ENCODE data around the gene IPO4.

IPO4 gene

DNA sequence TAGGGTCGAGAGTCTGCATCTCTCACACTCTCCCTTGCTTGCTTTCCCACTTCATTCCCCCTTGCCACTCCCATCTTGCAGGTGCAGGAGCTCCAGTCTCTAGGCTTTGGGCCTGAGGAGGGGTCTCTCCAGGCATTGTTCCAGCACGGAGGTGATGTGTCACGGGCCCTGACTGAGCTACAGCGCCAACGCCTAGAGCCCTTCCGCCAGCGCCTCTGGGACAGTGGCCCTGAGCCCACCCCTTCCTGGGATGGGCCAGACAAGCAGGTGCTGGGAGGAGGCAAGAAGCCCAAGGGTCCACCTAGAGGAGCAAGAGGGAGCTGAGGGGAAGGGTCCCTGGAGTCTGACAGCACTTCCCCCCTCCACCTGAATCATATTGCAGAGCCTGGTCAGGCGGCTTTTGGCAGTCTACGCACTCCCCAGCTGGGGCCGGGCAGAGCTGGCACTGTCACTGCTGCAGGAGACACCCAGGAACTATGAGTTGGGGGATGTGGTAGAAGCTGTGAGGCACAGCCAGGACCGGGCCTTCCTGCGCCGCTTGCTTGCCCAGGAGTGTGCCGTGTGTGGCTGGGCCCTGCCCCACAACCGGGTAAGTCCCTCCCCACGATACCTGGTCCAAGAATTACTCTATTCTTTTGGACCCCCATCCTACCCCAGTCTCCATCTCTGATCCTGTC is 37.1 kb downstream of the IPO4 start:
- Histone ChIP-seq H3K27me3 (no peaks in the 10 kb centered on the region), H4K20me1 (peaks cover 4 to 52% (median 41%) of the 10 kb centered on the region in 11 experiments; a peak in 18 of 22 replicates), H3K9ac (peak overlapping the region in 2 of 11 experiments; percentile 1 to 10; a peak in 1 of 22 replicates), H3K36me3 (peaks cover 72 to 84% (median 79%) of the 10 kb centered on the region in 11 experiments), H3K9me3 (replicated peaks in 1 of 11) (no peaks in the 10 kb centered on the region), H3K4me3 (no peak overlapping the region), H3K4me1 (peaks cover 14 to 48% (median 30%) of the 10 kb centered on the region in 10 experiments), H3K27ac (no peak overlapping the region), H3K4me2 (no peak overlapping the region)
- TF ChIP-seq Cebpa-rat (IDR thresholded peaks at IDR 0.05) = no peak

DNA sequence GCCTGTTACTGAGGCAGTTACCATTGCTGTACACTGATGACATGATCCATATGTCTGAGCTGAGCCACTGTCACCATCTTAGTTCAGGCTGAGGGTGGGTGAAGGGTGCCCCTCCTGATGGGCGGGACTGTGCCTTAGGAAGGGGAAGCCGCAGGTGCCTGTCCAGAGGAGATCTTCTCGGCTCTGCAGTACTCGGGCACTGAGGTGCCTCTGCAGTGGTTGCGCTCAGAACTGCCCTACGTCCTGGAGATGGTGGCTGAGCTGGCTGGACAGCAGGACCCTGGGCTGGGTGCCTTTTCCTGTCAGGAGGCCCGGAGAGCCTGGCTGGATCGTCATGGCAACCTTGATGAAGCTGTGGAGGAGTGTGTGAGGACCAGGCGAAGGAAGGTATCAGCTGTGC is 37.6 kb downstream of the IPO4 start:
- H3K27me3 ChIP-seq = no peaks in the 10 kb centered on the region
- peaks cover 4 to 52% (median 41%) of the 10 kb centered on the region in 11 experiments; a peak in 18 of 22 replicates for H4K20me1 ChIP-seq
- no peak overlapping the region for H3K27ac ChIP-seq
- H3K9ac ChIP-seq = 0 out of 22 replicates have a peak overlapping the region, but pooled peaks of 1 of the 11 experiments have one; percentile 1
- no peak overlapping the region for H3K4me2 ChIP-seq
- no peaks in the 10 kb centered on the region for H3K9me3 ChIP-seq (replicated peaks in 1 of 11)
- no peak for TF ChIP-seq Cebpa-rat (IDR thresholded peaks at IDR 0.05)
- H3K4me3 ChIP-seq = no peak overlapping the region
- peaks cover 15 to 48% (median 31%) of the 10 kb centered on the region in 10 experiments for H3K4me1 ChIP-seq
- peaks cover 66 to 78% (median 74%) of the 10 kb centered on the region in 11 experiments for H3K36me3 ChIP-seq

DNA sequence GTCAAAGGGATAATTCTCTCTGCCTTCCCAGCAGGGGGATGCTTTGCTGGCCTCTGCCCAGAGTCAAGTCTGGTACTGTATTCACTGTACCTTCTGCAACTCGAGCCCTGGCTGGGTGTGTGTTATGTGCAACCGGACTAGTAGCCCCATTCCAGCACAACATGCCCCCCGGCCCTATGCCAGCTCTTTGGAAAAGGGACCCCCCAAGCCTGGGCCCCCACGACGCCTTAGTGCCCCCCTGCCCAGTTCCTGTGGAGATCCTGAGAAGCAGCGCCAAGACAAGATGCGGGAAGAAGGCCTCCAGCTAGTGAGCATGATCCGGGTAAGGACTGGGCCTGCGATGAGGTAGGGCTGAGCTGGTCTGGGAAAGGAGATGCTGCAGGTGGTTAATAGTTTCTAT is 38.0 kb downstream of the IPO4 start:
- peaks cover 62 to 74% (median 70%) of the 10 kb centered on the region in 11 experiments for H3K36me3 ChIP-seq
- H3K4me3 ChIP-seq = no peak overlapping the region
- H3K27me3 ChIP-seq = no peaks in the 10 kb centered on the region
- H3K9me3 ChIP-seq (replicated peaks in 1 of 11) = no peaks in the 10 kb centered on the region
- H3K4me2 ChIP-seq = 0 out of 22 replicates have a peak overlapping the region, but pooled peaks of 1 of the 11 experiments have one; percentile 99
- TF ChIP-seq Cebpa-rat (IDR thresholded peaks at IDR 0.05) = no peak
- H3K4me1 ChIP-seq = peaks cover 19 to 50% (median 33%) of the 10 kb centered on the region in 10 experiments
- peaks cover 4 to 50% (median 41%) of the 10 kb centered on the region in 11 experiments; a peak in 18 of 22 replicates for H4K20me1 ChIP-seq
- H3K9ac ChIP-seq = peak overlapping the region in 5 of 11 experiments; percentile 32 to 92 (median 43); a peak in 3 of 22 replicates
- no peak overlapping the region for H3K27ac ChIP-seq

DNA sequence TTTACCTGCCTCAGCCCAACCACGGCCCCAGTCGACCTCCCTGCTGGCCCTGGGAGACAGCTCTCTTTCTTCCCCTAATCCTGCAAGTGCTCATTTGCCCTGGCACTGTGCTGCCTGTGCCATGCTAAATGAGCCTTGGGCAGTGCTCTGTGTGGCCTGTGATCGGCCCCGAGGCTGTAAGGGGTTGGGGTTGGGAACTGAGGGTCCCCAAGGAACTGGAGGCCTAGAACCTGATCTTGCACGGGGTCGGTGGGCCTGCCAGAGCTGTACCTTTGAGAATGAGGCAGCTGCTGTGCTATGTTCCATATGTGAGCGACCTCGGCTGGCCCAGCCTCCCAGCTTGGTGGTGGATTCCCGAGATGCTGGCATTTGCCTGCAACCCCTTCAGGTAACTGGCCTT is 38.6 kb downstream of the IPO4 start:
- no peak for TF ChIP-seq Cebpa-rat (IDR thresholded peaks at IDR 0.05)
- H3K36me3 ChIP-seq = peaks cover 57 to 73% (median 65%) of the 10 kb centered on the region in 11 experiments

DNA sequence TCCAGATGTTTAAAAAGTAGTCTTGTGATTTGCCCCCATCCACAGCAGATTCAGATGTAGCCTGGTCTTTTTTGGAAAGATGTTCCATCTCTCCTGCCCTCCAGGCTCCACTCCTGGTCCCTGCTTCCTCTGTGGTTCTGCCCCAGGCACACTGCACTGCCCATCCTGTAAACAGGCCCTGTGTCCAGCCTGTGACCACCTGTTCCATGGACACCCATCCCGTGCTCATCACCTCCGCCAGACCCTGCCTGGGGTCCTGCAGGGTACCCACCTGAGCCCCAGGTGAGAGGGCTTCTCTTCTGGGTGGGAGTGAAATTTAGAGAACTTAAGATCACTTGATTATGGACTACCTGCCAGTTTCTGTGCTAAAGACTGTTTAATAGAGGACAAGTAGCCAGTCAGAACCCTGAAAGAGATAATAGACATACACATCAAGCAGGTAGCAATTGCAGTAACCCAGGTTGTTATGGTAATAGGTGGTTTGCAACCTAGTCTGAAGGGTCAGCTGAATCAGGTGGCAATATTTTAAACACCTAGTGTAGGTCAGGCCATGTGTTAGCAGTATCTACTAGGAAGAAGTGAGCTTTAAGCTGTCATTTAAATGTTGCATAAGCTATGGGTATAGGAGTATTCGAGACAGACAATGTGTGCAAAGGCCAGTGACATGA is 39.2 kb downstream of the IPO4 start:
- Histone ChIP-seq H3K9me3 (replicated peaks in 1 of 11) (no peaks in the 10 kb centered on the region), H4K20me1 (peaks cover 4 to 53% (median 41%) of the 10 kb centered on the region in 11 experiments; a peak in 18 of 22 replicates), H3K27me3 (no peaks in the 10 kb centered on the region), H3K27ac (no peak overlapping the region), H3K9ac (peak overlapping the region in 10 of 11 experiments; percentile 27 to 96 (median 90); a peak in 14 of 22 replicates), H3K4me2 (peak overlapping the region in 9 of 11 experiments; percentile 91 to 100 (median 97); a peak in 14 of 22 replicates), H3K4me1 (peaks cover 30 to 50% (median 36%) of the 10 kb centered on the region in 10 experiments), H3K36me3 (peaks cover 56 to 73% (median 63%) of the 10 kb centered on the region in 11 experiments), H3K4me3 (no peak overlapping the region; a peak in 1 of 20 replicates)
- no peak for TF ChIP-seq Cebpa-rat (IDR thresholded peaks at IDR 0.05)

More for the DNA sequence above, 38.6 kb downstream of the IPO4 start:
- peaks cover 4 to 51% (median 41%) of the 10 kb centered on the region in 11 experiments; a peak in 18 of 22 replicates for H4K20me1 ChIP-seq
- no peaks in the 10 kb centered on the region for H3K27me3 ChIP-seq
- peak overlapping the region in 6 of 11 experiments; percentile 21 to 96 (median 64); a peak in 6 of 22 replicates for H3K9ac ChIP-seq
- no peak overlapping the region for H3K27ac ChIP-seq
- peaks cover 24 to 50% (median 33%) of the 10 kb centered on the region in 10 experiments for H3K4me1 ChIP-seq
- H3K9me3 ChIP-seq (replicated peaks in 1 of 11) = no peaks in the 10 kb centered on the region
- no peak overlapping the region for H3K4me3 ChIP-seq
- peak overlapping the region in 1 of 11 experiments; percentile 99; a peak in 1 of 22 replicates for H3K4me2 ChIP-seq

DNA sequence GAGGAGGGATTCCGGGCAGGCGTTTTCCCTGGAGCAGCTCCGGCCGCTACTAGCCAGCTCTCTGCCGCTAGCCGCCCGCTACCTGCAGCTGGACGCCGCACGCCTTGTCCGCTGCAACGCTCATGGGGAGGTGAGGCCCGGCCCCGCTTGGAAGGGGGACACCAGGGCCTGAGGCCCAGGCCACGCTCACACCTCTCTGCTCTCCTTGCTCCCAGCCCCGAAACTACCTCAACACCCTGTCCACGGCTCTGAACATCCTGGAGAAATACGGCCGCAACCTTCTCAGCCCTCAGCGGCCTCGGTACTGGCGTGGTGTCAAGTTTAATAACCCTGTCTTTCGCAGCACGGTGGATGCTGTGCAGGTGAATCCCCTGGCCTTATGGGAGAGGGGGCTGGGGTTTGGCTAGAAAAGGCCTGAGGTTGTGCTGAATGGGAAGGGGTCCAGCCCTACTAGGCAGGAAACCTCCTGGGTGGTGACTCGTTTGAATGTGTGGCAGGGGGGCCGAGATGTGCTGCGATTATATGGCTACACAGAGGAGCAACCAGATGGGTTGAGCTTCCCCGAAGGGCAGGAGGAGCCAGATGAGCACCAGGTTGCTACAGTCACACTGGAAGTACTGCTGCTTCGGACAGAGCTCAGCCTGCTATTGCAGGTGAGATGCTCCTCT is 40.7 kb downstream of the IPO4 start:
- Histone ChIP-seq H3K27me3 (no peaks in the 10 kb centered on the region), H3K27ac (peak overlapping the region; percentile 57 to 94 (median 82)), H3K9ac (peak overlapping the region; percentile 86 to 96 (median 90)), H3K4me3 (peak overlapping the region; percentile 88 to 99 (median 92)), H3K36me3 (peaks cover 56 to 75% (median 67%) of the 10 kb centered on the region in 11 experiments), H3K9me3 (replicated peaks in 1 of 11) (no peaks in the 10 kb centered on the region), H4K20me1 (peaks cover 4 to 66% (median 53%) of the 10 kb centered on the region in 11 experiments; a peak in 18 of 22 replicates), H3K4me1 (peaks cover 45 to 62% (median 47%) of the 10 kb centered on the region in 10 experiments), H3K4me2 (peak overlapping the region; percentile 91 to 100 (median 97))
- TF ChIP-seq Cebpa-rat (IDR thresholded peaks at IDR 0.05) = no peak

DNA sequence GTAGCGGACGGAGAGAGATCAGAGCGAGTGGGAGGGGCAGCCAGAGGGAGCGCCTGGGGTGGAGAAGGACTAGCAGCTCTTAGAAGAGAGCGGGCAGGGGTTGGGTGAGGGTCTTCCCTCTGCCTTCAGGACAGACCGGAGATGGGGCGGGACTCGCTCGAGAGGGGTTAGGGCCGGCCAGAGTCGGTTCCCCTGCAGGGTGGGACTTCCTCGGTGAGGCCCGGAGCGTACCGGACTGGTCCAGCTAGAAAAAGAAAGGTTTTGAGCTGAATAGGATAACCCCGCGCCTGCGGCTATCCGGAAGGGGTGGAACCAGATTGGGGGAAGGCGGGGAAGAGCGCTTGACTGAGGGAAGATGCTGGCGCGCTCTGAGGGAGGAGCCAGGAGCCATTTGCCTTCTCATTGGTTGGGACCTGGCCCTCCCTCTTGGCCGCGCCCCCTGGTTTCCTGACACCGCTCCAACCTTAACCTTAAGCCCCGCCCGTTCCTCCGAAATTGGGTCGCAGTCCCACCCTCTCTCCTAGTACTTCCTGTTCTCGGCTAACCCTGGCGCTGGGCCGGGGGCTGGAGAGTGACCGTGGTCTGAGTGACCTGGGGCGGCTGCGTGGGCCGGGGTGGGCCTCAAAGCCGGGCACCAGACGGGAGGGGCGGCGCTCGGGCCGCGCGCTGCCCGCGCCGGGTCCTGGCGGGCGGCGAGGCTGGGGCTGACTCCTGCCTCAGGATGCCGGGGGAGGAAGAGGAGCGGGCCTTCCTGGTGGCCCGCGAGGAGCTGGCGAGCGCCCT is 41.4 kb downstream of the IPO4 start, which contains the start of gene RNF31:
TSS of gene RNF31 (plus strand) at position 521 of the 783 bp plus-strand sequence. CDS start at position 722, 201 bp downstream.
- H3K4me1 ChIP-seq = peaks cover 52 to 69% (median 54%) of the 10 kb centered on the region in 10 experiments
- no peak for TF ChIP-seq Cebpa-rat (IDR thresholded peaks at IDR 0.05)
- H4K20me1 ChIP-seq = peaks cover 4 to 68% (median 53%) of the 10 kb centered on the region in 11 experiments; a peak in 18 of 22 replicates
- H3K4me2 ChIP-seq = peak within 1 kb of the TSS; percentile 95 to 100 (median 97)
- H3K36me3 ChIP-seq = peaks cover 48 to 73% (median 64%) of the 10 kb centered on the region in 11 experiments
- H3K27ac ChIP-seq = peak within 1 kb of the TSS; percentile 57 to 94 (median 88)
- no peaks in the 10 kb centered on the region for H3K9me3 ChIP-seq (replicated peaks in 1 of 11)
- H3K9ac ChIP-seq = peak within 1 kb of the TSS; percentile 87 to 96 (median 90)
- H3K27me3 ChIP-seq = no peaks in the 10 kb centered on the region
- H3K4me3 ChIP-seq = peak within 1 kb of the TSS; percentile 88 to 99 (median 92)
